Fibroblast of mammary gland (primary cell): Measurements from ENCODE around the gene CBR1.

Source experiments
- DNase-seq: peaks from one replicate; pipeline ENCODE4 v3.0.0-alpha.2; 2010; ENCODE audit warnings: low read depth
- H3K4me3 ChIP-seq: 2 replicates; pipeline ENCODE4 v1.5.1; 2011; ENCODE audit warnings: low read depth, mild to moderate bottlenecking, low read length, moderate library complexity; ENCODE audit not compliant: control insufficient read depth
- TF ChIP-seq, protein P1 (sequence below): conservative IDR thresholded peaks from 2 replicates; pipeline ENCODE4 v1.5.1; 2011; ENCODE audit warnings: low read depth, low read length, inconsistent platforms; ENCODE audit not compliant: control insufficient read depth, insufficient read depth

CBR1 gene

GRCh38 chr21:36077758-36078157 is 7.9 kb downstream of the CBR1 start:
- TF ChIP-seq, protein P1, sequence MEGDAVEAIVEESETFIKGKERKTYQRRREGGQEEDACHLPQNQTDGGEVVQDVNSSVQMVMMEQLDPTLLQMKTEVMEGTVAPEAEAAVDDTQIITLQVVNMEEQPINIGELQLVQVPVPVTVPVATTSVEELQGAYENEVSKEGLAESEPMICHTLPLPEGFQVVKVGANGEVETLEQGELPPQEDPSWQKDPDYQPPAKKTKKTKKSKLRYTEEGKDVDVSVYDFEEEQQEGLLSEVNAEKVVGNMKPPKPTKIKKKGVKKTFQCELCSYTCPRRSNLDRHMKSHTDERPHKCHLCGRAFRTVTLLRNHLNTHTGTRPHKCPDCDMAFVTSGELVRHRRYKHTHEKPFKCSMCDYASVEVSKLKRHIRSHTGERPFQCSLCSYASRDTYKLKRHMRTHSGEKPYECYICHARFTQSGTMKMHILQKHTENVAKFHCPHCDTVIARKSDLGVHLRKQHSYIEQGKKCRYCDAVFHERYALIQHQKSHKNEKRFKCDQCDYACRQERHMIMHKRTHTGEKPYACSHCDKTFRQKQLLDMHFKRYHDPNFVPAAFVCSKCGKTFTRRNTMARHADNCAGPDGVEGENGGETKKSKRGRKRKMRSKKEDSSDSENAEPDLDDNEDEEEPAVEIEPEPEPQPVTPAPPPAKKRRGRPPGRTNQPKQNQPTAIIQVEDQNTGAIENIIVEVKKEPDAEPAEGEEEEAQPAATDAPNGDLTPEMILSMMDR, result no peak
- DNase-seq, result no peak
- no peak overlapping the region for H3K4me3 ChIP-seq

DNA sequence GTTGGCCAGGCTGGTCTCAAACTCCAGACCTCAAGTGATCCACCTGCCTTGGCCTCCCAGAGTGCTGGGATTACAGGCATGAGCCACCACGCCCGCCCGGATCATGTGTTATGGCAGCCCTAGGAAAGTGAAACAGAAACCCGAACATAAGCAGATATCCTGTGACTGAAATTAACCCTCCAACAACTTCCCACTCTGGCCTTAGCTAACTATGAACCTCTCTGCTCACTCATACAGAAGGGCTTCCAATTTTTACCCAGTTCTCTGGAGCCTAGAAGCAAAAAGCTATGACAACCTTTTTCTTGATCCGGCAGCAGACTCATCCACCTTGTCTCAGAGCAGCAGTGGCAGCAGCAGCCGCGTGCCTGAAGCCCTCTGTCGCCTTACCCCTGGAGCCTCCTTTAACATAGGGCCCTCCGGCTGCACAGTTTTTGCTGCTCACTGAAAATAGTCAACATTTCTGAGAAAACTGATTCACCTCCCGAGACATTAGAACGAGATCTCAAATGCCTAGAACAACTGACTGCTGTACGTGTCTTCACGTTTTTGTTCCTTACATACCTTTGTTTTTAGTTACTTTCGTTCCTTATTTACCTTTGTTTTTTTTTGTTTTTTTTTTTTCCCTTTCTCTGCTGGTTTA is 9.3 kb downstream of the CBR1 start:
- TF ChIP-seq, protein P1, result no peak
- no peak overlapping the region for H3K4me3 ChIP-seq
- DNase-seq, result no peak

- no peak overlapping the region for H3K4me3 ChIP-seq
- TF ChIP-seq, protein P1, result no peak
- no peak for DNase-seq
Observed at GRCh38 chr21:36079671-36080070, 9.8 kb downstream of the CBR1 start.

- DNase-seq, result no peak
- H3K4me3 ChIP-seq, result no peak overlapping the region
- TF ChIP-seq, protein P1, result no peak
Observed at GRCh38 chr21:36080386-36080785, 10.6 kb downstream of the CBR1 start.

DNA sequence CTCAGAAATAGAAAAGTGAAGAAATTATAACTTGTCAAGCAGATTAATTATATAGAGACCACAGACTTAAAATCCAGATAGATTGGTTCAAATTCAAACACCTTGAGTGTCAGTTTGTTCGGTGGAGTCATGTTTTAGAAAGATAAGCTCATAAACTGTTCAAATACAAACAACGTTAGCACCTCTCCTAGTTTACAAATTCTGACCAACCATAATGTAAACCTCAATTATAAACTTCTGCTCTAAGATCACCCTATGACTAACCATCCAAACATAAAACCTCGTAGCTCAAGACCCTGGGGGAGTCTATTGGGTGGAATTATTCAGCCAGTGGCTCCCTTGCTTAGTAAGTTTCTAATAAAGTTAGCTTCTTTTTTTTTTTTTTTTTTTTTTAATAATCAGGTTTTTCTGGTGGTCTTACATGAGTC is 12.4 kb downstream of the CBR1 start:
- TF ChIP-seq, protein P1, result no peak
- DNase-seq, result no peak
- H3K4me3 ChIP-seq, result no peak overlapping the region

DNA sequence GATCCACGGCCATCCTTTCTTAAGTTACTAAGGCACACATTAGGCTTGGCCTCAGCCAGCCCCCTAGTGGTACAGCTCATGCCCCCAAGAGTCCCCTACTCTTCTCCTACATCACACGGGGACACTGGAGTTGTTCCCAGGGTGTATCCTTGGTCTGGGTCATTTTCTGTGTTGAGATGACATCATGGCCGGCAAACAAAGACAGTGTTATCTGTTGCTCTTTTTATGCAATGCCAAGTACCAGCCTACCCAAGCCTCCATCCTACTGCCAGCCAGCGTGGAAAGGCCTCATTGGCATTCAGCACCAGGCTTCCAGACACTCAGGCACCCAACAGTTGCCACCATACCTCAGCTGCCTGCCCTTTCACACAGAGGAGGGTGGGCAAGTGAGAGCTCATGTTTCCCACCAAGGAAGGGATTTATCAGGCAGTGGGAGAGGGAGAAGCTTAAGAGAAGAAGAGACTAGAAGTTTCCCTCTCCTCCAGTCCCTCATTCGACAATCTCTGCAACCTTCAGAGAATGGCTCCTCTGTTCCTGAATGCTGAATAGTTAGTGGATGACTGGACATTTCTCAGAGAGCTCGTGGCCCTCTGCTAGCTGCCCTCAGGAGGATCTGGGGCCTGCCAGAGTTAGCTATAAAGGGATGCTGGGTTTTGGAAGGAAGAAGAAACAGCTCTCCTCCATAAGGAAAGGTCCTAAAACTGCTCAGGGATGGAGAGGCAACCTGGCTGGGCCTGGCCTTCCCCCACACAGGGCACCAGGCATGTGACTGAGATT is 17.7 kb downstream of the CBR1 start:
- no peak for DNase-seq
- H3K4me3 ChIP-seq, result no peak overlapping the region
- TF ChIP-seq, protein P1, result no peak
